Measurements from ENCODE around the gene CROCC2.

Gene CROCC2

GRCh38 chr2:240858871-240859270 lies 47.3 kb upstream of the CROCC2 start:
- H3K4me3 ChIP-seq (ENCODE audit: low read length): no peak overlapping the region
- H3K36me3 ChIP-seq (ENCODE audit: control insufficient read depth, low read length): no peaks in the 10 kb centered on the region
- TF ChIP-seq CTCF (IDR thresholded peaks at IDR 0.05; ENCODE audit: low read depth, low read length, poor library complexity, severe bottlenecking) (no peak), EZH2phosphoT487 (IDR thresholded peaks at IDR 0.05; ENCODE audit: borderline replicate concordance, low read length) (no peak)
- no peaks in the 10 kb centered on the region for H4K20me1 ChIP-seq (ENCODE audit: control insufficient read depth, insufficient read depth, low read depth, low read length)
- H3K4me1 ChIP-seq (ENCODE audit: control insufficient read depth, low read length): no peaks in the 10 kb centered on the region
- no peak overlapping the region for H3K4me2 ChIP-seq (ENCODE audit: low read length)
- peaks cover 7% of the 10 kb centered on the region for H3K27me3 ChIP-seq (ENCODE audit: control insufficient read depth, low read length)
- H3K9me2 ChIP-seq (replicated peaks; ENCODE audit: control insufficient read depth, low read length): no peaks in the 10 kb centered on the region
- H3K27ac ChIP-seq (ENCODE audit: low read depth, low read length): no peak overlapping the region
- H3K79me2 ChIP-seq (ENCODE audit: control insufficient read depth, low read length): no peaks in the 10 kb centered on the region
- peaks cover 5% of the 10 kb centered on the region; the same call in 1 of the 2 replicates for H3K9me3 ChIP-seq (ENCODE audit: control insufficient read depth, insufficient read depth, low read length)
- H3F3A ChIP-seq (ENCODE audit: control insufficient read depth, insufficient read depth): no peaks in the 10 kb centered on the region

- Histone ChIP-seq H3K4me1 (ENCODE audit: control insufficient read depth, low read length) (no peaks in the 10 kb centered on the region), H3K79me2 (ENCODE audit: control insufficient read depth, low read length) (no peaks in the 10 kb centered on the region), H3K4me2 (ENCODE audit: low read length) (no peak overlapping the region), H3K27ac (ENCODE audit: low read depth, low read length) (no peak overlapping the region), H4K20me1 (ENCODE audit: control insufficient read depth, insufficient read depth, low read depth, low read length) (no peaks in the 10 kb centered on the region), H3K36me3 (ENCODE audit: control insufficient read depth, low read length) (no peaks in the 10 kb centered on the region), H3K9me3 (ENCODE audit: control insufficient read depth, insufficient read depth, low read length) (no peaks in the 10 kb centered on the region), H3K4me3 (ENCODE audit: low read length) (no peak overlapping the region), H3K27me3 (ENCODE audit: control insufficient read depth, low read length) (peaks cover 10% of the 10 kb centered on the region), H3K9me2 (replicated peaks; ENCODE audit: control insufficient read depth, low read length) (no peaks in the 10 kb centered on the region), H3F3A (ENCODE audit: control insufficient read depth, insufficient read depth) (no peaks in the 10 kb centered on the region)
- TF ChIP-seq EZH2phosphoT487 (IDR thresholded peaks at IDR 0.05; ENCODE audit: borderline replicate concordance, low read length): no peak
- no peak for TF ChIP-seq CTCF (IDR thresholded peaks at IDR 0.05; ENCODE audit: low read depth, low read length, poor library complexity, severe bottlenecking)
Observed at GRCh38 chr2:240861547-240861946, 44.6 kb upstream of the CROCC2 start.

- no peaks in the 10 kb centered on the region for H4K20me1 ChIP-seq (ENCODE audit: control insufficient read depth, insufficient read depth, low read depth, low read length)
- H3K27me3 ChIP-seq (ENCODE audit: control insufficient read depth, low read length): peaks cover 10% of the 10 kb centered on the region
- H3K79me2 ChIP-seq (ENCODE audit: control insufficient read depth, low read length): no peaks in the 10 kb centered on the region
- no peaks in the 10 kb centered on the region for H3K36me3 ChIP-seq (ENCODE audit: control insufficient read depth, low read length)
- no peaks in the 10 kb centered on the region for H3K9me3 ChIP-seq (ENCODE audit: control insufficient read depth, insufficient read depth, low read length)
- no peaks in the 10 kb centered on the region for H3K9me2 ChIP-seq (replicated peaks; ENCODE audit: control insufficient read depth, low read length)
- H3F3A ChIP-seq (ENCODE audit: control insufficient read depth, insufficient read depth): no peaks in the 10 kb centered on the region
- TF ChIP-seq EZH2phosphoT487 (IDR thresholded peaks at IDR 0.05; ENCODE audit: borderline replicate concordance, low read length) (no peak), CTCF (IDR thresholded peaks at IDR 0.05; ENCODE audit: low read depth, low read length, poor library complexity, severe bottlenecking) (no peak)
- no peaks in the 10 kb centered on the region for H3K4me1 ChIP-seq (ENCODE audit: control insufficient read depth, low read length)
- H3K4me3 ChIP-seq (ENCODE audit: low read length): no peak overlapping the region
- H3K27ac ChIP-seq (ENCODE audit: low read depth, low read length): no peak overlapping the region
- H3K4me2 ChIP-seq (ENCODE audit: low read length): no peak overlapping the region
Observed at GRCh38 chr2:240864475-240864874, 41.7 kb upstream of the CROCC2 start.

- Histone ChIP-seq H3K4me2 (ENCODE audit: low read length) (no peak overlapping the region), H3K36me3 (ENCODE audit: control insufficient read depth, low read length) (no peaks in the 10 kb centered on the region), H3K79me2 (ENCODE audit: control insufficient read depth, low read length) (no peaks in the 10 kb centered on the region), H3K9me3 (ENCODE audit: control insufficient read depth, insufficient read depth, low read length) (no peaks in the 10 kb centered on the region), H3K4me3 (ENCODE audit: low read length) (no peak overlapping the region), H3K27ac (ENCODE audit: low read depth, low read length) (no peak overlapping the region), H4K20me1 (ENCODE audit: control insufficient read depth, insufficient read depth, low read depth, low read length) (no peaks in the 10 kb centered on the region), H3F3A (ENCODE audit: control insufficient read depth, insufficient read depth) (no peaks in the 10 kb centered on the region), H3K4me1 (ENCODE audit: control insufficient read depth, low read length) (no peaks in the 10 kb centered on the region), H3K9me2 (replicated peaks; ENCODE audit: control insufficient read depth, low read length) (no peaks in the 10 kb centered on the region), H3K27me3 (ENCODE audit: control insufficient read depth, low read length) (peaks cover 10% of the 10 kb centered on the region)
- TF ChIP-seq EZH2phosphoT487 (IDR thresholded peaks at IDR 0.05; ENCODE audit: borderline replicate concordance, low read length) (no peak), CTCF (IDR thresholded peaks at IDR 0.05; ENCODE audit: low read depth, low read length, poor library complexity, severe bottlenecking) (no peak)
Observed at GRCh38 chr2:240865391-240865790, 40.7 kb upstream of the CROCC2 start.
